Spleen (tissue), 7 donors: ENCODE measurements around the gene MALAT1.

Source experiments
- POLR2A ChIP-seq, 3 donors: fragments of 450-650 bp; IDR thresholded peaks; one replicate each; pipeline ENCODE4 v1.5.1; 2017; ENCODE audit warnings: antibody characterized with exemption in 3 of 3, mild to moderate bottlenecking in 1 of 3
- POLR2AphosphoS5 ChIP-seq, 3 donors: sonication (generic); formaldehyde crosslinking; IDR thresholded peaks; one replicate each; pipeline ENCODE4 v1.5.1; 2017; ENCODE audit warnings: antibody characterized with exemption in 3 of 3
- TF ChIP-seq, protein P1 (sequence below), 11 experiments: fragments of 200-600 bp in 7 of 11; fragments of 450-650 bp in 4 of 11; sonication (generic) in 4 of 11; IDR thresholded peaks in 8 of 11; conservative IDR thresholded peaks in 3 of 11; 1 replicate in 7 of 11; 2 replicates in 4 of 11; pipeline versions ENCODE4 v1.4.0 to v1.8.0; 2016 to 2021; ENCODE audit warnings: antibody characterized with exemption in 11 of 11, inconsistent platforms in 4 of 11, mild to moderate bottlenecking in 1 of 11
- donor health status: DM: no; HTN: no; CAD: no; lungs with moderate emphysema.
- donor health status: DM: no; HTN: no; CAD: no.
- donor health status: DM: no; HTN: no; CAD: no.

DNA sequence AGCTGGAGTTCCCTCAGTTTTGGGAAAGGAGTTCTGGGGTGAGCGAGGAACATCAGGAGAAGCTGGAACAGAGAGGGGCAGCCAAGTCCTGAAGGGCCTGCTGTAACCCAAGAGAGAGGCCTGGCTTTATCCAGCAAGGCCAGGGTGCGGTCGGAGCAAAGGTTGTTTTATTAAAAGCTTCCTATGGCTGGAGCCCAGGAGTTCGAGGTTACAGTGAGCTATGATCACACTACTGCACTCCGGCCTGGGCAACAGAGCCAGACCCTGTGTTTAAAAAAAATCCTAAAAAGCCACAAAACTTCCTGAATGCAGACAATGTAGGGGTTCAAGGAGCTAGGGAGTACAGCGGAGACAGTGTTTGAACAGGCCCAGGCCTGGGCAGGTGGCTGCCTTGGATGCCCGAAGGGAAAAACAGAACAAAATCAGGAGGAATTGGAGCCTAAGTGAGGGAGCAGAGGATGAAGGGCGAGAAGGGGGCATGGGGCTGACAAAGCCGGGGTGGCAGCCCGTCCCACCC, 22.2 kb upstream of the MALAT1 start:
- TF ChIP-seq, protein P1, sequence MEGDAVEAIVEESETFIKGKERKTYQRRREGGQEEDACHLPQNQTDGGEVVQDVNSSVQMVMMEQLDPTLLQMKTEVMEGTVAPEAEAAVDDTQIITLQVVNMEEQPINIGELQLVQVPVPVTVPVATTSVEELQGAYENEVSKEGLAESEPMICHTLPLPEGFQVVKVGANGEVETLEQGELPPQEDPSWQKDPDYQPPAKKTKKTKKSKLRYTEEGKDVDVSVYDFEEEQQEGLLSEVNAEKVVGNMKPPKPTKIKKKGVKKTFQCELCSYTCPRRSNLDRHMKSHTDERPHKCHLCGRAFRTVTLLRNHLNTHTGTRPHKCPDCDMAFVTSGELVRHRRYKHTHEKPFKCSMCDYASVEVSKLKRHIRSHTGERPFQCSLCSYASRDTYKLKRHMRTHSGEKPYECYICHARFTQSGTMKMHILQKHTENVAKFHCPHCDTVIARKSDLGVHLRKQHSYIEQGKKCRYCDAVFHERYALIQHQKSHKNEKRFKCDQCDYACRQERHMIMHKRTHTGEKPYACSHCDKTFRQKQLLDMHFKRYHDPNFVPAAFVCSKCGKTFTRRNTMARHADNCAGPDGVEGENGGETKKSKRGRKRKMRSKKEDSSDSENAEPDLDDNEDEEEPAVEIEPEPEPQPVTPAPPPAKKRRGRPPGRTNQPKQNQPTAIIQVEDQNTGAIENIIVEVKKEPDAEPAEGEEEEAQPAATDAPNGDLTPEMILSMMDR (IDR thresholded peaks at IDR 0.05 in 8 of 11, conservative IDR thresholded peaks at IDR 0.05 in 3 of 11) = no peak
- TF ChIP-seq POLR2AphosphoS5 (IDR thresholded peaks at IDR 0.05) = no peak
- TF ChIP-seq POLR2A (IDR thresholded peaks at IDR 0.05) = no peak
